GM13976 (cell line): ENCODE data around the gene COX5B.
"Not testable (repeated sequence)": the region's sequence is repeated elsewhere in the genome, so short reads cannot be mapped to it uniquely, and the experiment has no call there.

Experiments
- DNase-seq: peaks from one replicate; pipeline ENCODE4 v3.0.0; 2012; ENCODE audit warnings: low spot score
- in situ Hi-C: fragments of 300-500 bp; cut with MboI; formaldehyde crosslinking; loops from one replicate; pipeline ENCODE4 v1.12.0; 2022; ENCODE audit warnings: low sequenced_read_pairs, mixed read lengths, inconsistent platforms; ENCODE audit not compliant: unreplicated experiment
- TF ChIP-seq, protein P1 (sequence below): IDR thresholded peaks from 2 replicates; pipeline ENCODE4 v1.5.1; 2012; ENCODE audit warnings: borderline replicate concordance, mild to moderate bottlenecking; ENCODE audit not compliant: insufficient read depth; ENCODE audit errors: extremely low read depth, missing control alignments, control extremely low read depth

COX5B gene, protein sequence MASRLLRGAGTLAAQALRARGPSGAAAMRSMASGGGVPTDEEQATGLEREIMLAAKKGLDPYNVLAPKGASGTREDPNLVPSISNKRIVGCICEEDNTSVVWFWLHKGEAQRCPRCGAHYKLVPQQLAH

GRCh38 chr2:97645695-97646629 is at the start of gene COX5B:
Gene COX5B (plus strand): TSS chr2:97646062. CDS start chr2:97646087, 25 bp downstream.
- TF ChIP-seq, protein P1, sequence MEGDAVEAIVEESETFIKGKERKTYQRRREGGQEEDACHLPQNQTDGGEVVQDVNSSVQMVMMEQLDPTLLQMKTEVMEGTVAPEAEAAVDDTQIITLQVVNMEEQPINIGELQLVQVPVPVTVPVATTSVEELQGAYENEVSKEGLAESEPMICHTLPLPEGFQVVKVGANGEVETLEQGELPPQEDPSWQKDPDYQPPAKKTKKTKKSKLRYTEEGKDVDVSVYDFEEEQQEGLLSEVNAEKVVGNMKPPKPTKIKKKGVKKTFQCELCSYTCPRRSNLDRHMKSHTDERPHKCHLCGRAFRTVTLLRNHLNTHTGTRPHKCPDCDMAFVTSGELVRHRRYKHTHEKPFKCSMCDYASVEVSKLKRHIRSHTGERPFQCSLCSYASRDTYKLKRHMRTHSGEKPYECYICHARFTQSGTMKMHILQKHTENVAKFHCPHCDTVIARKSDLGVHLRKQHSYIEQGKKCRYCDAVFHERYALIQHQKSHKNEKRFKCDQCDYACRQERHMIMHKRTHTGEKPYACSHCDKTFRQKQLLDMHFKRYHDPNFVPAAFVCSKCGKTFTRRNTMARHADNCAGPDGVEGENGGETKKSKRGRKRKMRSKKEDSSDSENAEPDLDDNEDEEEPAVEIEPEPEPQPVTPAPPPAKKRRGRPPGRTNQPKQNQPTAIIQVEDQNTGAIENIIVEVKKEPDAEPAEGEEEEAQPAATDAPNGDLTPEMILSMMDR, result no peak
- in situ Hi-C loops, result no loop called here
- DNase-seq, result peak; percentile 99

- DNase-seq, in situ Hi-C loops: not testable (repeated sequence)
These were observed 49.7 kb upstream of the COX5B start for GRCh38 chr2:97596180-97596579.

GRCh38 chr2:97601537-97601936 is 44.3 kb upstream of the COX5B start:
- DNase-seq, in situ Hi-C loops: not testable (repeated sequence)

DNA sequence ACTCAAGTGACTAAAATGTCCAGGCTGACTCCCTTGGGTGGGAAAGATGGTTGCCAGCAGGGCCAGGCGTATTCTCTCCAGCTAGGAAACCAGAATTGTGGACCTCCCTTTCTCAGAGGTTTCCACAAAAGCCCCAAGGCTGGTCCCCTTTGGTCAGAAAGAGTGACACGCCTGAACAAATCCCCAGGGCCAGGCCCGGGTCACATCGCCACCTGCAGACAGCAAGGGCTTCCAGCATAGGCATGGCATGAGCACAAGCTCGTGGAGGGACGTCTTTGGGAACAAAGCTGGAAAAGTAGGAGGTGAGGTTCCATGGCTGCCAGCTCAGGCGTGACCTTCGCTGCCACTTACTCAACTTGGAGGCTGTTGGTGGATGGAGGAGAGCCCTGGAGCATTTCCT is 40.8 kb upstream of the COX5B start:
- DNase-seq, in situ Hi-C loops: not testable (repeated sequence)

DNA sequence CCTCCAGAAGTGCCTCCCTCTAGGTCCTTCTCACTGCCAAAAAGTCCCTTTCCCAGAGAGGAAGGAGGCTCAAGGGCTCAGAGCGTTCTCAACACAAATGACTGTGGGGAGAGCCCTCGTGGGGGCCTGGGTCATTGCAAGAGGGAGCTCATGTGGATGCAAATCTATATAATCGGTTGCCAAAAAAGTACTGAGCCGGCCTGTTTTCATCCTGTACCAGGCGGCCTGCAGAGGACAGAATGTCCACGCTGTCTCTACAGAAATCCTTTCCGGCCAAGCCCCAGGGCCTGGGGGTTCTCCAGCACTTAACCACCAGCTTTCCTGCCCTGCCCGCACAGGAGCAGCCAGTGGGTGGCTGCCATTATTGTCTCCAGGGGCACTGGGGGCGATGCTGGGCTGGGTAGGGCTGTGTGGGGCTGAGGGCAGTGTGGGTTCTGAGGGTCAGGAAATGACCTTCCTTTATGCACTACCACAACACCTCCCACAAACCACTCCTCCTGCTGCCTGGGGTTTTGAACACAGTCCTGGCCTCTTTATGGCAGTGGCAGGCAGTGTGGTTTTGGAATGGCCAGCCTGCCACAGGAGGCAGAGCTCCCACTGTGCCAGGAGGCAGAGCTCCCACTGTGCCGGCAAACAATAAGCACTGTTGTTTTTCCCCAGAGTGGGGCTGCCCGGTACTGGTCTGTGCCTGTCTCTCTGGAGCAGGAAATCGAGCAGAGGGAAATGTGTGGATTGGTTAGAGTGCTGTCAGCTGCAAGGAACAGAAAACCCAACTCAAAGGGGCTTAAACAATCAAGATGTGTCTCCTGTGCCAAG is 40.1 kb upstream of the COX5B start:
- DNase-seq, in situ Hi-C loops: not testable (repeated sequence)

DNA sequence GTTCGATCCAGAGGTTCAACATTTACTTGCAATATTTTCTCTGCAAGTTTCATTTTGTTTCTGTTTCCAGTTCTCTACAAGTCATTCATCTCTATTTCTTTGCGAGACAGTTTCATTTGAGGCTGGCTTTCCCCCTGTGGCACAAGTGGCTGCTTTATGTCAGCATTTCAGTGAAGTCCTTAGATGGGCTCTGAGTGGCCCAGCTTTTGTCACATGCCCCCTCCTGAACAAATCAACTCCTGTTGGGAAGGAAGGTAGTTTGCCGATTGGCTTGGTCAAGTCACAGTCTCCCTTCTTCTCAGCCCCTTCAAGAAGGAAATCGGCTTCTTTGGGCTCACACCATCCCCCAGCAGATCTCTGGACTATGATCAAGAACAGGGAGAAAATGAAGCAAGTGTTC is 37.1 kb upstream of the COX5B start:
- in situ Hi-C loops, DNase-seq: not testable (repeated sequence)

- in situ Hi-C loops, DNase-seq: not testable (repeated sequence)
These were observed 34.0 kb upstream of the COX5B start for GRCh38 chr2:97611895-97612294.

- DNase-seq, in situ Hi-C loops: not testable (repeated sequence)
These were observed 30.1 kb upstream of the COX5B start for GRCh38 chr2:97615746-97616145.

- in situ Hi-C loops, result no loop called here
- no peak for DNase-seq
- TF ChIP-seq, protein P1, result no peak
These were observed 28.0 kb upstream of the COX5B start for GRCh38 chr2:97617911-97618310.

- DNase-seq, in situ Hi-C loops: not testable (repeated sequence)
These were observed 26.7 kb upstream of the COX5B start for GRCh38 chr2:97618939-97619827.

- DNase-seq, in situ Hi-C loops: not testable (repeated sequence)
These were observed 25.4 kb upstream of the COX5B start for GRCh38 chr2:97620492-97620891.

GRCh38 chr2:97622976-97623375 is 22.9 kb upstream of the COX5B start:
- DNase-seq, in situ Hi-C loops: not testable (repeated sequence)

- in situ Hi-C loops, result not testable (repeated sequence)
These were observed 20.4 kb upstream of the COX5B start for GRCh38 chr2:97625354-97626048.

DNA sequence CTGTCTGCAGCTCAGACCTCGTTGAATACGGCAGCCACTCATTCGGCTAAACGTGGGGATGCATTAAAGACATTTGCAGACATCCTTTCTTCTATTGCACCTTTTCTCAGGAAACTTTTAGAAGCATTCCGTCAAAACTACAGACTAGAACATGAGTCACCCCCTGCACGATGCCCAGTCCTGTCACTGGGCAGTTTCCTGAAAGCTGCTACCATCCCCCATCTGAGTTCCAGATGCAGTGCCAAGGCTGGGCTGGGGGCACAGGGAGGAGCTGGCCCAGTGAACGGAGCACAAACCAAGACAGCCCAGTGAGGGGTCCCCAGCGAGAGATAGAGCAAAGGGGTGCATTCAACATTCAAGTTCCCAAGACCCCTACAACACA is 19.8 kb upstream of the COX5B start:
- in situ Hi-C loops, DNase-seq: not testable (repeated sequence)

More at GRCh38 chr2:97625354-97626048, 20.4 kb upstream of the COX5B start:
- not testable (repeated sequence) for DNase-seq
